ENCODE measurements around the gene PBX4.

GRCh38 chr19:19642506-19643157, 24.1 kb upstream of the PBX4 start:
- TF ChIP-seq CTCF (IDR thresholded peaks at IDR 0.05) (no peak), POLR2AphosphoS5 (IDR thresholded peaks at IDR 0.05) (no peak), POLR2A (IDR thresholded peaks at IDR 0.05) (no peak)

All from gastroesophageal sphincter (tissue), 3 donors.